ENCODE measurements around the gene ARRB2. TPM values are rescaled to one million over a fixed set of nuclear protein-coding genes. Genes with fewer than 3 reads are reported as not detected.

The ARRB2 gene
- total RNA-seq, 4 donors from 2014 or later = 5.5 to 11.8 (median 7.8) TPM

DNA sequence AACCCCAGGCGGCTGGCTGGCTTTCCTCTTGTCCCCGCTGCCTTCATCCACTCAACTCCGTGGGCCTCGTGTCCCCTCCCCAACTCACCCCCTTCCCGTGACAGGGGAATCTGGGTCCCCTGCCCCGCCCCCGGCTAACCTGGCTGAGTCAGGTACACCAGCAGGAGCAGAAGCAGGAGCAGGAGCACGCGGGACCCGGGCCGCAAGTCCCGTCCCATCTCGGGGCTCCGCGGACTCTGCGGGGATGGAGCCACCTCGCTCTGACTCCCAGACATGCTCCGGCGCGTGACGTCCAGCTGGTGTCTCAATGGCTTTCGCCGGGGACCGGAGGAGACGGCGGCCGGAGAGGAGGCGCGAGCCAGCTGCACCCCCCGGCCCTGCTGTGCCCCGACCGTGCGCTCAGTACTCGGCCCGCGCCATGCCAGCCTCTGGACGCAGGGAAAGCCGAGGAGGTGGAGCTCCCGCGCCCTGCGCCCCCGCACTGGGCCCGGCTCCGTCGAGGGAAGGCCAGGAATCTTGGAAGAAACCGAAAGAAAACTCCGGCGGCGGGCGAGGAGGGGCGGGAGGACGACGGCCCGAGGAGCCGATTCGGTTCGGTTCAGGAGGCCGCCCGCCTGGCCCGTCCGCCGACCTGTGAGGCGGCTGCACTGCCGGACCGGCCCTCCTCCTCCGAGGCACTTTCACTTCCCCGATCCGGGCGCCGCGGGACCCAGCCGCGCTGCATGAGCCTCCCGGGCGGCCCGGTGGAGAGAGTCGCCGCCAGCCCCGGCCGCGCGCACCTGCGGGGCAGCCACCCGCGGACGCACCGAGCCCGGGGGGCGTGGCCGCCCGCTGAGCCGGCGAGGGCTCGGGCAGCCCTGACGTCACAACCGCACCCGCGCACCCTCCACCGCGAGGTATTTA is 28.9 kb downstream of the ARRB2 start, which contains the start of the genes CXCL16 and ZMYND15:
CXCL16 (minus strand) TSS at position 807 of the 903 bp plus-strand sequence; CDS start at position 218, 589 bp downstream.
ZMYND15 (plus strand) TSS at position 712 of the 903 bp plus-strand sequence. CDS start 716 bp downstream, outside the sequence.
- intact Hi-C loops (cut with DNase I; ENCODE audit: low total_unique reads) = no loop called here
- in situ Hi-C loops (cut with MboI; ENCODE audit: low sequenced_read_pairs in 4 of 4) = loop anchor here in 1 of 4 donors (10.0 kb wide), 1 partner anchor 45 kb away; the partner anchor contains the start of genes GLTPD2 and VMO1
- ATAC-seq (peak; percentile 51 to 53), DNase-seq (peak in 1 of 2 donors; percentile 19)
- Histone ChIP-seq H3K27me3 (peaks cover 17 to 42% (median 36%) of the 10 kb centered on the region in 3 donors), H3K9me3 (no peaks in the 10 kb centered on the region), H3K36me3 (no peaks in the 10 kb centered on the region), H3K4me3 (peak within 1 kb of the TSS; percentile 71 to 85 (median 80)), H3K4me1 (peaks cover 4 to 15% of the 10 kb centered on the region in 2 donors), H3K27ac (peak within 1 kb of the TSS in 1 of 4 donors; percentile 19)
- TF ChIP-seq POLR2A (IDR thresholded peaks at IDR 0.05) (peak; percentile 10 to 22), CTCF (IDR thresholded peaks at IDR 0.05 in 4 of 5, conservative IDR thresholded peaks at IDR 0.05 in 1 of 5) (no peak)

GRCh38 chr17:4740025-4740351 is 29.6 kb downstream of the ARRB2 start:
- intact Hi-C loops (cut with DNase I; ENCODE audit: low total_unique reads) = no loop called here
- ATAC-seq (peak in 1 of 2 donors; percentile 22), DNase-seq (no peak)
- no peak overlapping the region for H3K27ac ChIP-seq
- no peaks in the 10 kb centered on the region for H3K36me3 ChIP-seq
- peaks cover 23 to 48% (median 42%) of the 10 kb centered on the region in 3 donors for H3K27me3 ChIP-seq
- H3K9me3 ChIP-seq = no peaks in the 10 kb centered on the region
- TF ChIP-seq POLR2A (IDR thresholded peaks at IDR 0.05) (no peak), CTCF (IDR thresholded peaks at IDR 0.05 in 4 of 5, conservative IDR thresholded peaks at IDR 0.05 in 1 of 5) (no peak)
- in situ Hi-C loops (cut with MboI; ENCODE audit: low sequenced_read_pairs in 4 of 4) = no loop called here
- peak overlapping the region; percentile 71 to 85 (median 80) for H3K4me3 ChIP-seq
- H3K4me1 ChIP-seq = peaks cover 4 to 15% of the 10 kb centered on the region in 2 donors

- H3K27ac ChIP-seq = no peak overlapping the region
- H3K36me3 ChIP-seq = no peaks in the 10 kb centered on the region
- no peak overlapping the region for H3K4me3 ChIP-seq
- H3K27me3 ChIP-seq = peaks cover 29 to 54% (median 48%) of the 10 kb centered on the region in 3 donors
- peaks cover 4 to 15% of the 10 kb centered on the region in 2 donors for H3K4me1 ChIP-seq
- no peak for ATAC-seq
- no peak for DNase-seq
- H3K9me3 ChIP-seq = no peaks in the 10 kb centered on the region
- no peak for TF ChIP-seq CTCF (IDR thresholded peaks at IDR 0.05 in 4 of 5, conservative IDR thresholded peaks at IDR 0.05 in 1 of 5)
- no peak for TF ChIP-seq POLR2A (IDR thresholded peaks at IDR 0.05)
- in situ Hi-C loops (cut with MboI; ENCODE audit: low sequenced_read_pairs in 4 of 4) = no loop called here
- intact Hi-C loops (cut with DNase I; ENCODE audit: low total_unique reads) = no loop called here
Observed at GRCh38 chr17:4740584-4740983, 30.2 kb downstream of the ARRB2 start.

GRCh38 chr17:4741544-4741943 is 31.1 kb downstream of the ARRB2 start:
- TF ChIP-seq CTCF (IDR thresholded peaks at IDR 0.05 in 4 of 5, conservative IDR thresholded peaks at IDR 0.05 in 1 of 5) (no peak), POLR2A (IDR thresholded peaks at IDR 0.05) (no peak)
- intact Hi-C loops (cut with DNase I; ENCODE audit: low total_unique reads) = no loop called here
- H3K36me3 ChIP-seq = no peaks in the 10 kb centered on the region
- H3K9me3 ChIP-seq = no peaks in the 10 kb centered on the region
- in situ Hi-C loops (cut with MboI; ENCODE audit: low sequenced_read_pairs in 4 of 4) = no loop called here
- ATAC-seq (no peak), DNase-seq (no peak)
- H3K4me1 ChIP-seq = peaks cover 4 to 15% of the 10 kb centered on the region in 2 donors
- H3K4me3 ChIP-seq = no peak overlapping the region
- peaks cover 39 to 64% (median 57%) of the 10 kb centered on the region in 3 donors for H3K27me3 ChIP-seq
- no peak overlapping the region for H3K27ac ChIP-seq
